Activated T-helper 1 cell treated with Interleukin-2 at 50 U/mL for 16 hours (primary cell): Measurements from ENCODE around the gene DRC7.
"Not testable (repeated sequence)": the region's sequence is repeated elsewhere in the genome, so short reads cannot be mapped to it uniquely, and the experiment has no call there.

ENCODE experiments used
- DNase-seq: peaks from one replicate; pipeline ENCODE4 v3.0.0-alpha.2; 2020; ENCODE audit warnings: low read depth

The DRC7 gene

GRCh38 chr16:57762365-57763040 is 67.9 kb downstream of the DRC7 start:
- DNase-seq = no peak

- no peak for DNase-seq
Observed at GRCh38 chr16:57763285-57764005, 68.8 kb downstream of the DRC7 start.

DNA sequence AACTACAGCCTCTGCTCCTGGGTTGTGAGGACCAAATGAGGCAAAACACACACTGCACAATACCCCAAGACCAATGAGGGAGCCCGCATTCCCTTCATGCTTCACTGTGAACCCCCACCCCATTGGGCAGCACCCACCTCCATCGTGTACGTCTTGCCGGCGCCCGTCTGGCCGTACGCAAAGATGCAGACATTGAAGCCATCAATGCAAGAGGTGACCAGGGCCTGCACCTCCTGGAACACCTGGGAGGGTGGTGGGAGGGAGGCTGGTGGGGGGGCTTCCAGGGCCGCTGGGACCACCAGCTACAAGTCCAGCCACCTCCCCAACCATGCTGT is 69.4 kb downstream of the DRC7 start:
- DNase-seq = no peak

DNA sequence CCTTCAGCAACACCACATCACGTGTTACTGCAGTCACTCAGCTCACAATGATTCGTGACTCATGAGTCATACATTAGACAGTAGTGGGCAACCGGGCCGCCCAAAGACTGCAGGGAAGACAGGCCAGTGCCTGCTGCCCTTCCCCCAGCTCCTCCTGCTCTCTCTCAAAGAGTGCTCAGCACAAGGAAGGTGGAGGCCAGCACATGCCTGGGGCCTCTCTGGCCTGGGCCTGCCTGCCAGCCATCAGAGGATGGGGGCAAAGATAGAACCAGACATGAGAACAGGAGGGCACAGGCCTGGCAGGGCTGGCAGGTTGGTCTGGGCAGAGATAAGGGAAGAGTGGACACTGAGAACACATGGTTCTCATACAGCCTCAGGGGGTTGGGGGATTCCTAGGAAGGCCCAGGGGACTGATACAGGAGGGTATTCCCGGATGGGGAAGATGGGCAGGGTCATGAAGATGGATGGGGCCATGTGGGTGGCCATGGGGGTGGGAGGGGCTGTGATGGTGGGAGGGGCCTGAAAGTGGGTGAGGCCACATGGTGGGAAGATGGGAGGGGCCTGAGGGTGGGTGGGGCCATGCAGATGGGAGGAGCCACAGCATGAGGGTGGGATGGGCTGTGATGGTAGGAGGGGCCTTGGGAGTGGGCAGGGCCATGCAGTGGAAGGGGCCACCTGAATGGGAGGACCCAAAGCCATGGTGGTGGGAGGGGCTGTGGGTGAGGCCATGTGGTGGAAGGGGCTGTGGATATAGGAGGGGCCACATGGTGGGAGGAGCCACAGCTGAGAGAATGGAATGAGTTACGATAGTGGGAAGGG is 69.9 kb downstream of the DRC7 start:
- DNase-seq = no peak

DNA sequence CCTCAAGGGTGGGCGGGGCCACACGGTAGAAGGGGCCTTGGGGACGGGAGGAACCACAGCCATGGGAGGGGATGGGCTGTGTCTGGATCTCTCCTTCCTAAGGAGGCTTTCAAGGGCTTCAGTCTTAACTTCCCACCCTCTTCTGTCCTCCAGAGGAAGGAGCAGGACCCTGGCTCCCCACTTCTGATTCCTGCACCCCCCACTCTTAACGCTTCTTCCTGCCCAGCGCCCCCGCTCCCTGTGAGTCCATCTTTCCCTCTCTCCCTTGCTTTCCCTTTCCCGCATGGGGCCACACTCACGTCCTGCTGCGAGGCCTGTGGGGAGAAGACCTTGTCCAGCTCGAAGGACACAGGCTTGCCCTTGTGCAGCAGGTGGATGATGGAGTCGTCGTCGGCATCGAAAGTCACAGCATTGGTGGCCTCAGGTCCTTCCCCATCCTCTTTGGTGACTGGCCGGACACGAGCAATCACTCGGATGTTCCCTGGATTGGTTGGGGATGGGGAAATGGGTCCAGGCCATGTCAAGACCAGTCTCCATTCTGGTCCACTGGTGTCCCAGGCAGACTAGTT is 70.6 kb downstream of the DRC7 start:
- no peak for DNase-seq

DNA sequence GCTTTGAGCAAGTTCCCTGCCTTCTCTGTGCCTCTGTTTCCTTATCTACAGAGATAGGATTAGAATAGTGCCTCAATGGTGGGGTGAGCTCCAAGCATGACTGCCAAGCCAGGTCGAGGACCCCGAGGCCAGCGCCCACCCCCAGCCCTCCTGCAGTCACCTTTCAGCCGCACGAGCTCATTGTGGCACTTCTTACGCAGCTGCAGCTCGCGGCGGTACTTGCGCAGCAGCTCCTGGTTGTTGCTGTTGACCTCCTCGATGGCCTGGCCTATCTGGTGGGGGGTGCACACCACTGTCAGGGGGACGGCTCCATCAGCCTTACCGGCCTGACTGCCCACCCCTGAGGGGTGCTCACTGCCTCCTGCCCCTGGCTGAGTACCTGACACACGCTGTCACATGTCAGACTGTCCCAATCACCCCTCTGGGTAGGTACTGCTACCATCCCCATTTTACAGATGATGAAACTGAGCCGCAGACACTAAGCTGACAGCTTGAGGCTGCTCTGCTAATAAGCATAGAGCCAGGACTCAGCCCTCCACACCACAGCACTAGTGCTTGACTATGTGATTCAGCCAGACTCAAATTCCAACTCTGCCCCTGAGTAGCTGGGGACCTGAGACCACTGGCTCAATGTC is 72.2 kb downstream of the DRC7 start:
- DNase-seq = no peak

DNA sequence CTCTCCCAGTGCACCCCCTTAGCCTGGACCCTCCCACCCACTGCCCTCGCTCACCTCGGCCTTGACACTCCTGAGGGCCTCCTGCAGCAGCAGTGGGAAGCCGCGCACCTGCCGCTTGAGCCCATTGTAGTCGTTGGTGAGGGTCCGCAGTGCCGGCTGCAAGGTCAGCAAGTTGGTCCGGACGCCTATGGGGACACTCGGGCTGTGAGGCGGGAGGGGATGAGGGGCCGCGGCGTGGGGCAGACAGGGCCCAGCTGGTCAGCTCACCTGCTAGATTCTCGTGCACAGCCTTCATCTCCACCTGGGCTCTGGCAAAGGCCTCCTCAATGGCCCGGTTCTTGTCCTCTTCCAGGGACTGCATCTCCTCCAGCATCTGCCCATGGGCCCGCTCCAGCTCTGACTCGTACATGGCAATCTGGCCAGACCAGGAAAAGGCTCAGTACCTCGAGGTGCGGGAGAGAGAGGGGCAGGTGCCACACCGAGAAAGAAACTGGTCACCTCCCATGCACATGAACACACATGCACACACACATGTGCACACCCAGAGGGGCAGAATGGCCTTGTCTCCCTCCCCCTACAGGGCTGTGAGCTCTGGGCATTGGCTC is 75.0 kb downstream of the DRC7 start:
- DNase-seq = no peak

DNA sequence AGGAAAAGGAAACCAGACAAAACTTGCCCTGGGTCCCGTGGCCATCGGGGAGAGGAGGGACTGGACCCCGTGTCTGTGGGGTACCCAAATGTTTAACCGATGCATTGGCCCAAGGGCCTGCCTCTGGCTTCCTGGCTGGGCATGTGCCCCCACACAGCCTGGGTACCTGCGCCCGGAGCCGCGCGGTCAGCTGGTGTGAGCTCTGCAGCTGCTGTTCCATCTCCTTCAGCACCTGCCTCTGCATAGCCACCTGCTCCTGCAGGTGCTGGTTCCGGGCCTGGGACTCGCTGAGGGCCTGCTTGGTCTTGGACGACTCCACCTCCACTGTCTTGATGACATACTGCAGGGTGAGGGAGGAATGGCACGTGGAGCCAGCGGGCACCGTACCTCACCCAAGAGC is 75.8 kb downstream of the DRC7 start:
- no peak for DNase-seq

GRCh38 chr16:57771141-57771785 is 76.7 kb downstream of the DRC7 start:
- DNase-seq = no peak

GRCh38 chr16:57773019-57773418 is 78.4 kb downstream of the DRC7 start:
- DNase-seq = no peak

DNA sequence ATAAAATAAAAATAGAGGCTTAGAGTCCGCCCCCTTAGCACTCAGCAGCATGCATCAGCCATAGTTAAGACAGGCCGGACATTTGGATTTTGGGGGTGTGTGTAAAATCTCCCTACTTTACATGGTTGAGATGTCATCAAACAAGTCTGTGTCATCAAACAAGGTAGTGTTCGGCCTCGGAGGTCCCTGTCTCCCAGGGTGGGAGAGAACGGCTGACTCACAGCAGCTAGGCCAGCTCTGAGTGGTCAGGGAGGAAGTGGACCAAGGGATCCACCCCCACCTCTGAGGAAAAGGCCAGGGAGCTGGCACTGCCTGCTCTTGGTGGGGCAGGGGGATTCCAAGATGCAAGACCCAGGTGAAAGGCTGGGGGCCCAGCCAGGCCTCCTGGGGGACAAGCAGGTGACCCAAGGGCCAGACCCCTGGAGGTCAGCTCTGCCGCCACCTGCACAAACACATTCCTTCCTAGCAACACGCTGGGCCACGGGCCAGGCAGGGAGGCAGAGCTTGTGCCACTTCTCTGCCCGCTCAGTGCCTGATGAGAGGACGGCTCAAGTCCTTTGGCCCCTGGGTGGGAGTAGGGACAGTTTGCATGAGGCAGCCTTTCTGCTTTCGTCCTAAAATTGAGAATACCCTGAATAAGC is 79.2 kb downstream of the DRC7 start:
- no peak for DNase-seq

DNA sequence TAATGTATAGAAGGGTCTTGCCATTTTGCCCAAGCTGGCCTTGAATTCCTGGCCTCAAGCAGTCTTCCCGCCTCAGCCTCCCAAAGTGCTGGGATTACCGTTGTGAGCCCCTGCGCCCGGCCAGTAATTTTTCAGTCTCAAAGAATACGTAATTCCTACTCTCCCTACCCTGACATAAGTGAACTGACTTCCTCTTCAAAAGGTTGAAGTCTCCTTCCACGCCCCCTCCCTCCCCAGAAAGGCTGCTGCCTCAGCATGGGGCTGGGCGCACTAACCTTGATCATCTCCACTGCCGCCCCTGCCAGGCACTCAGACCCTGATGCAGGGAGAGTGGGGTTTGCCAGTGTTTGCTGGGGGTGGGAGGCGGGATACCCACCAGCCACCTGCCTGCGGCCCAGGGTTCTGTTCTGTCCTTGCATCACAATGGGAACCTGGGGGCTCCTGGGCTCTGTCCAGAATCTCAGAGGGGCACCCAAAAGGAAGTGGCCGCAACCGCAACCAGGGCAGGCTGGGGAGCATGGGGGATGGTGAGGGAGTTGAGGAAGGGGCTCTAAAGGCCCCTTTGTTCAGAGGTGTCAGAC is 80.2 kb downstream of the DRC7 start:
- DNase-seq = no peak

- no peak for DNase-seq
Observed at GRCh38 chr16:57775661-57776469, 81.3 kb downstream of the DRC7 start.

DNA sequence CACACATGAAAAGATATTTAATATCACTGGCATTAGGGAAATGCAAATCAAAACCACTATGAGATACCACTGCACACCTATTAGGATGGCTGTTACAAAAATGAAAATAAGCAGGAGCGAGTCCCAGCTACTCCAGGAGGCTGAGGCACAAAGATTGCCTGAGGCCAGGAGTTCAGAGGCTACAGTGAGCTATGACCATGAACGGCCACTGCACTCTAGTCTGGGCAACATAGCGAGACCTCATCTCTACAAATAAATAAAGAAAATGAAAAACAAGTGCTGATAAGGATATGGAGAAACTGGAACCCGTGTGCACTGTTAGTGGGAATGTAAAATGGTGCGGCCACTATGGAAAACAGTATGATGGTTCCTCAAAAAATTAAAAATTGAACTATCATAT is 84.1 kb downstream of the DRC7 start:
- no peak for DNase-seq

DNA sequence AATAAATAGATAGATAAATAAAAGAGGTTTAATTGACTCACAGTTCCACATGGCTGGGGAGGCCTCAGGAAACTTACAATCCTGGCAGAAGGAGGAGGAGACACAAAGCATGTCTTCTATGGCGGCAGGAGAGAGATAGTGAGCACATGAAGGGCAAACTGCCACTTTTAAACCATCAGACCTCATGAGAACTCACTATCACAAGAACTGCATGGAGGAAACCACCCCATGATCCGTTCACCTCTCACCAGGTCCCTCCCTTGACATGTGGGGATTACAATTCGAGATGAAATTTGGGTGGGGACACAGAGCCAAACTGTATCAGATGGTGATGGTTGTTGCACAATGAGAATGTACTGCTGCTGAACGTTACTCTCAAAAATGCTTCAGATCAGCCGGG is 85.2 kb downstream of the DRC7 start:
- not testable (repeated sequence) for DNase-seq

DNA sequence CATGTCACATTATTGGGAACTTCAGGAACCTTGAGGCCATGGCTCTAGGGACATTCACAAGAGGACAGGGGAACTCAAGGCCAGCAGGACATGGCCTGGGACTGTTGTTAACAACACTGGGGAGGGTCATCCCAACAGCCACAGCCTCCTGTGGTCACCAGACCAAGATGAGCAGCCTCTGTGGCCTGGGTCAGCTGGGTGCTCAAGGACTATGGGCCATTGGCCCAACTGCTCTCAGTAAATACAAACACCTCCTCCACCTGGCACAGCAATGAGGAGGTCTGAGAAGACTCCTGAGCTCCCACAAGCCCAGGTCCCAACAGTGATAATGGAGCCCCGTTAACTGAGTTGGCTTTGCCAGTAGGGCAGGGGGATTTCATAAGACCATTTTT is 86.7 kb downstream of the DRC7 start:
- DNase-seq = no peak
